SK-MEL-5 (cell line): ENCODE results near the gene DSG3. TPM values are rescaled to one million over a fixed set of nuclear protein-coding genes. Genes with fewer than 3 reads are reported as not detected.
A peak's percentile ranks its signal among the peaks of the same experiment; 100 is the strongest.
"Not testable (repeated sequence)": the region's sequence is repeated elsewhere in the genome, so short reads cannot be mapped to it uniquely, and the experiment has no call there.

Source experiments
- DNase-seq: peaks from one replicate; pipeline ENCODE4 v3.0.0-alpha.2; 2016; ENCODE audit warnings: low read depth, low spot score
- in situ Hi-C: cut with HindIII; loops from 2 replicates; pipeline ENCODE4 v1.10.0; 2016; ENCODE audit warnings: low sequenced_read_pairs, high pct_unique_total_duplicates, low pct_unique_long_range_greater_than_20kb
- total RNA-seq: library from RNA; depleted of rRNA; stranded (reverse); fragments of >200 nt; shearing (Covaris generic); gene quantifications from 2 replicates; pipeline ENCODE4 v1.2.3, GENCODE V29; 2014; rRNA removed

The DSG3 gene
- total RNA-seq, 1 experiment from 2014 or later: 0.08 TPM

DNA sequence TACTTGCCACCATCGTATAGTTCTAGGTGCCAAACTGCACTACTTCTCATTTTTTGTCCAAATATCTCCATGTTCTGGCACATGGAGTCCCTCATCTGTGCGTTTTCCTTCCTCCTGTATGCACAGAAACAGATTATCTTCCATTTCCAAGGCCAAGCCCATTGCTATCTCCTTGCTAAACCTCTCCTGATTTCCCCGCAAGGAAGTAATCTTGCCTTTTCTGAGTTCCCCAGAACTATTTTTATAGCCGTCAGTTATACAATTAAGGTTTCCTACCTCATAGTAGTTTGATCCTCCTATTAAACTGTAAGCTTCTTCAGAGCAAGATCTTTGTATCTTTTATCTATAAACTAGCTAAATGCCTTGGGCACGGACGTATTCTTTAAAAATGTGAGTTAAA, 57.6 kb downstream of the DSG3 start:
- DNase-seq: no peak
- in situ Hi-C loops: no loop called here

DNA sequence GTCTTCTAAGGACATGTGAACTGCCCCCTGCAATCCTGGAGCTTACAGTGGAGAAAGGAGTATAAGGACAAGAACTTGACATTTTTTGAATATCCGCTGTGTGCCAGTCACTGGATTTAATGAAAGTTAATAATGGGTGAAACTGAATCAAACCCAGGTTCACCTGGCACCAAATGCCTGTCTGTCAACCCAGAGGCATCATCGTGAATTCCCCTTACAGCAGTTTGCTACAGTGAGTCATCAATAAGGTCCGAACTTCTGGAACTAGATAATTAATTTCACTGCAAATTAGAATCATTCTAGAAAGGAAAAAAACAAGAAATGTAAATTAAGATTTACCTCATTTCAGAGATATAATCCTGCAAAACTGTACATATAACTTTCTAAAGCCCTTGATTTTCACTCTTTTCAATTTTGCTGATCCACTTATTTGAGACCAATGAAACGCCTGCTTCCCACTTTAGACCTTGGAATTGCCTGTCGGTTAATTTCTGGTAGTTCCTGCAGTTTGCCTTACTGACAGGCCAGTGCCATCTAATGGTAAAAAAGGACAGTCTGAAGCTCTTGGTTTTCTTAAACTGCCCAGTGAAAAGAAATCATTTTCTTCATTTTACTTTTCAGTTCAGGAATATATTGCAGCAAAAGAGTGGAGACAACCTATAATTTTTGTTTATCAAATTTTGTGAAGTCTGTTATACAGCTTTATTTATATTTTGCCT, 58.6 kb downstream of the DSG3 start:
- peak; percentile 71 for DNase-seq
- in situ Hi-C loops: no loop called here

DNA sequence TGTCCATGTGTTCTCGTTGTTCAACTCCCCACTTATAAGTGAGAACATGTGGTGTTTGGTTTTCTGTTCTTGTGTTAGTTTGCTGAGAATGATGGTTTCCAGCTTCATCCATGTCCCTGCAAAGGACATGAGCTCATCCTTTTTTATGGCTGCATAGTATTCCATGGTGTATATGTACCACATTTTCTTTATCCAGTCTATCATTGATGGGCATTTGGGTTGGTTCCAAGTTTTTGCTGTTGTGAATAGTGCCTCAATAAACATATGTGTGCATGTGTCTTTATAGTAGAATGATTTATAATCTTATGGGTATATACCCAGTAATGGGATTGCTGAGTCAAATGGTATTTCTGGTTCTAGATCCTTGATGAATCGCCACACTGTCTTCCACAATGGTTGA, 59.6 kb downstream of the DSG3 start:
- DNase-seq, in situ Hi-C loops: not testable (repeated sequence)

DNA sequence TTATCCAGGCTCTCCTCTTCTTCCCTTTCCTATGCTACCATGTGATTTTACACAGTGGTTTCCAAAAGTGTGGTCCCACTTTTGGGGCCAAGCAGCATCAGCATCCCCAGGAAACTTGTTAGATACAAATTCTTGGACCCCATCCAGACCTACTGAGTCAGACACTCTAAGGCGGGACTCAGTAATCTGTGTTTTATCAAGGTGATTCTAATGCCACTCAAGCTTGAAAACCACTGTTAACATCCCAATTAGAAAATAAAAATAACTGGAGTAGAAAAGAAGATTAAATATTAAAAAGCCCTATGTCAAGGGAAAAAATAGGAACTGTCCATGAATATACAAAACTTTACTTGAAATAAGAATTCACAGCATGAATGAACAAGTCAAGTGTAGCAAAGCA, 61.2 kb downstream of the DSG3 start:
- DNase-seq: no peak
- in situ Hi-C loops: no loop called here

DNA sequence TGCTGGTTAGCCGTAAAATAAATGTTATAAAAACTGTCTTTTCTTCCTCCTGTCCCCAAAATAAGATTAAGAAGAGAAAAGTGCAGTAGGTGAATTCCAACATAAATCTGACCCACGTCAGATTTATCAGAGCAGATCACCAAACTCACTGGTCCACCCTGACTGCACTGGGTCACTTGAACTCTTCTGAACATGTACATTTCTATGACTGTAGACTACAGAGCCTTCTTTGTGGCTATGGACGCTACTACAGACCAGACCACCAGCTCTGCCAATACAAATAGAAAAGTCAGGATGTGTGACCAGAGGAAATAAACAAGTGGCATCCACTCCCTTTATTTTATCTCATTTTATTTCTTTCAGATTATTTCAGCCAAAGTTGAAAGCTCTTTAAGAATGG, 62.0 kb downstream of the DSG3 start:
- peak; percentile 49 for DNase-seq
- in situ Hi-C loops: no loop called here

DNA sequence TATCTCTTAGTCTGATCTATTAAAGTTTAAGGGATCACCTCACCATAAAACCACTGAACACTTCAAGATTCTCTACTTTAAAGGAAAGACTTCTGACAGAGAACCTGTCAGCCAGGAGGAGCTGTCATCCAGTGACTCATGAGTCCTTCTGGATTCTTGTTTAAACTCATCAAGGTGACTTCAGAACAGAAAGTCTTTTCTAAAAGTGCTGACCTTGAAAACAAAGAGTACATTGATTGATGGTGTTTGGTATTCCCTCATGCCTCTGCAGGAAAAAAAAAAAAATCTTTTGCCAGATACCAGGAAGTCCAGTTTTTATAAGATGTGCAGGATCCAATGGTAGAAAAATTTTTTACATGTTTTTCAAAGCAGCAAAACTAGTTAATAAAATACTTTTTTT, 62.8 kb downstream of the DSG3 start:
- in situ Hi-C loops: no loop called here
- peak; percentile 84 for DNase-seq

DNA sequence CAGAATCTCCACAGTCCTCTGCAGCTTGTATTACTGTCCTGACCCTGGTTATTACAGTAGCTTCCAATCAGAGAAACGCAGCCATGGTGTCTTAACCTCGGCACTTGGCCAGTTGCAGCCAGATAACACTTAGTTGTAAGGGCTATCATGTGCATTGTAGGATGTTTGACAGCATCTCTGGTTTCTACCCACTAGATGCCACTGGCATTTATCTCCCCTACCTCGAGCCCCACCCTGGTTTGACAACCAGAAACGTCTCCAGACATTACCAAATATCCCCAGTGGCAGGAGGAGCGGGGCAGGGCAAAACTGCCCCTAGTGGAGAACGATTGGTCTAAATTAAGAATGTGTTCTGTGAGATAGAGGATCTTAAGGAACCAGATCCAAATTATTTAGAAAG, 63.6 kb downstream of the DSG3 start:
- in situ Hi-C loops: no loop called here
- peak; percentile 56 for DNase-seq

DNA sequence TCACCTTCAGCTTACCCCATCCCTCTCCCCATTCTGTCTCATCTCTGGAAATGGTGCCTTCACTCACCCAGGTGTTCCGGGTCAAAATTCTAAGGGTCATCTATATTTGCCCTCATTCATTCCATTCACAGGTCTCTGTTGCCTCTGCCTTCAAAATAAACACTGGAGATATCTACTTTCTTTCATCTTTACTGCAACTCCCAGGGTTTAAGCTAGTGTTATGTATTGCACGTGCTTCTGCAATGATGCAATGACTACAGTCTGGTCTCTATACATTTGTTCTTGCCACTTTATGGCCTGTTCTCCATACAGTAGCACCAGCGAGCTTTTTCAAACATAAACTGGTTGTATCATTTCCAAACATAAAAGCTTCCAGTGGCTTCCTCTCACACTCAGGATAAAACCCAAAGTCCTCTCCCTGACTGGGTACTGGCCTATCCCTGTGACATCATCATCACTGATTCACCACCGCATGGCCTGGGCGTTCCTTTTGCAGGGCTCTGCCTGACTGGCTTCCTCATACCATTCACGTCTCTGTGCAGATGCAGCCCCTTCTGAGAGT, 64.7 kb downstream of the DSG3 start:
- in situ Hi-C loops: no loop called here
- peak; percentile 76 for DNase-seq

DNA sequence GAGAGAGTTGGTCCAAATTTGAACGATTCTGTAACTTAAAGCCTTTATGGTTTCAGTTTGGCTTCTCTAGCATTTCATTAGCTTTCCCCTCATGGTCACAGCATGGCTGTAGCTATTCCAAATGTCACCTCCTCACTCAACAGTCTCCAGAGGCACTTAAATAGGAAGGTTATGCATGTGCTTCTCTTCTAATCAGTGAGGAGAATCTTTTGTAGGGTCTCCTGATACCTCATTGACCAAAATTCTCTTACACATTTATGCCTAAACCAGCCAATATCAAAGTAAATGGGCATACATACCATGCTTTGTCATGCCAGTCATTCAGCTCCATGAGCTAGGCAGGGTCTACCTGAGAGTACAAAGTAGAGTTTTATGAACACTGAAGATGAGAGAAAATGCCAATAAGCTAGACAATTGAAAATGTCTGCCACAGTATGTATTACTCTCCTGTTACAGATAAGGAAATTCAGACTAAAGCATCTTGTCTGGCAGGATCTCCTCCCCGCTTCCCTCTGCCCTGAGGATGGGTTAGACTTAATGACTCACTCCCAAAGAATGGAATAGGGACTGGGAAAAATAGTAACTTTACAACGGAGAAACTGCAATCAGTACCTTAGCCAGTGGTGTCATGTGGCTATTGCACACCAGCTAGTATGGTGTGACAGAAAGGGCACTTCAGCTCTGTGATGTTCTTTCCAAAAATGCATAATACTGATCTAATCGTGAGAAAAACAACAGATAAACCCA, 65.8 kb downstream of the DSG3 start:
- in situ Hi-C loops: no loop called here

DNA sequence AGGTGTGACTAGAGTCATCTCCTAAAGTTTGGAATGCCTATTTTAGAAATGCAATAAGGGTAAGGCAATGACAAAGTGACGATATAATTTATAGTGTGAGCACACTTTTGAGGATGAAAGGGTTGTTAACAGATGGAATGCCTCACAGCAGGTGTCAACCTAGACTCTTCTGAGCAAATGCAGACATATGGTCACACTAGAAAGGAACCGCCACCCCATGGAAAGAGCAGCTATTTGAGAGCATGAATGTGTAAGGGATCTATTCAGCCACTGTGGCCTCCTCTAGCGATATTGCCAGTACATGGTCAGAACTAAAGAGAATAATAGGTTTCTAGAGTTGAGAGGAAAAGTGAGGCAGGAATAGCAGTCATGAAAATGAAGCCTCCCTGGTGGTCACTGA, 68.9 kb downstream of the DSG3 start:
- in situ Hi-C loops: no loop called here
- DNase-seq: no peak

More for the DNA sequence above, 65.8 kb downstream of the DSG3 start:
- DNase-seq: peak; percentile 68

DNA sequence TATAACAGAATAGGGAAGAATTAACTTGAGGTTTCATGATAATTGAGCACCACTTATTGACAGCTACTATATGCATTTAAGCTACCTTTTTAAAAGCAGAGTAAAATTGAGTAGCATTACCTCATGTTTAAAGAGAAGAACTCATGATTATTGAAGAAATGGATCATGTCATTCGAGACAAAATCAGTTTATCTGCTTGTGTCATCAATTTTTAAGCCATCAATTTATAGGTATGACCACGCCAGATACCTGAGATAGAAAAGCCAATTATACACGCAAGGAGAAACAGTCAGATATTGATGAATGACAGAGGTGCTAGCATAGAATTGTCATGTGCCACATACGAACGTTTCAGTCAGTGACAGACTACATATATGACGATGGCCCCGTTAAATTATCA, 78.8 kb downstream of the DSG3 start:
- DNase-seq: no peak
- in situ Hi-C loops: no loop called here

Other genes starting within 250 kb of the DSG3 start
- 0.08 TPM in 1 of 2 replicates, not detected in the other for gene DSG1, start 129.6 kb upstream of the DSG3 start, total RNA-seq
- gene DSG4, start 71.0 kb upstream of the DSG3 start, total RNA-seq: not detected in 2 replicates
- gene DSG2, start 50.4 kb downstream of the DSG3 start, total RNA-seq: 42.4 and 46.0 TPM in 2 replicates
- 0.16 and 0.18 TPM in 2 replicates for gene TTR, start 144.1 kb downstream of the DSG3 start, total RNA-seq
- gene B4GALT6, start 236.8 kb downstream of the DSG3 start, total RNA-seq: 16.1 and 18.4 TPM in 2 replicates